GM19035 (cell line): ENCODE measurements around the gene OR2T1.
"Not testable (repeated sequence)": the region's sequence is repeated elsewhere in the genome, so short reads cannot be mapped to it uniquely, and the experiment has no call there.

ENCODE experiments used
- ATAC-seq: cut with Tn5 transposase; IDR thresholded peaks from one replicate; pipeline ENCODE4 v1.9.1; 2021; ENCODE audit not compliant: unreplicated experiment

The OR2T1 gene

GRCh38 chr1:248434913-248435312, 32.1 kb downstream of the OR2T1 start:
- ATAC-seq = not testable (repeated sequence)

GRCh38 chr1:248436303-248436702, 33.5 kb downstream of the OR2T1 start:
- peak; percentile 45 for ATAC-seq

GRCh38 chr1:248438668-248439067, 35.8 kb downstream of the OR2T1 start:
- not testable (repeated sequence) for ATAC-seq

GRCh38 chr1:248439283-248439682, 36.4 kb downstream of the OR2T1 start:
- not testable (repeated sequence) for ATAC-seq

- not testable (repeated sequence) for ATAC-seq
Measured at GRCh38 chr1:248442500-248443277, 39.8 kb downstream of the OR2T1 start.

GRCh38 chr1:248444603-248445002, 41.8 kb downstream of the OR2T1 start:
- ATAC-seq = not testable (repeated sequence)

GRCh38 chr1:248445399-248445798, 42.6 kb downstream of the OR2T1 start, which contains the start of gene OR2T2:
TSS of gene OR2T2 (plus strand) at chr1:248445637. CDS start at chr1:248452798, 7,161 bp downstream.
- not testable (repeated sequence) for ATAC-seq

GRCh38 chr1:248448409-248449074, 45.7 kb downstream of the OR2T1 start:
- ATAC-seq = peak; percentile 49

- ATAC-seq = not testable (repeated sequence)
Measured at GRCh38 chr1:248449821-248450465, 47.1 kb downstream of the OR2T1 start.

GRCh38 chr1:248450466-248451145, 47.8 kb downstream of the OR2T1 start:
- ATAC-seq = peak; percentile 58

- ATAC-seq = not testable (repeated sequence)
Measured at GRCh38 chr1:248453619-248454018, 50.8 kb downstream of the OR2T1 start.

GRCh38 chr1:248455045-248455444, 52.2 kb downstream of the OR2T1 start:
- not testable (repeated sequence) for ATAC-seq

- ATAC-seq = not testable (repeated sequence)
Measured at GRCh38 chr1:248456635-248457034, 53.8 kb downstream of the OR2T1 start.
